Neural cell (in vitro differentiated cells): Measurements from ENCODE around the gene TGM1. TPM values are rescaled to one million over a fixed set of nuclear protein-coding genes. Genes with fewer than 3 reads are reported as not detected.

ENCODE experiments used
- H2AFZ ChIP-seq: fragments of 200-600, 300-800 bp; sonication (generic), shearing (Covaris generic); 2 replicates; pipeline ENCODE4 v1.6.0; 2014; ENCODE audit warnings: low read depth, mild to moderate bottlenecking, antibody characterized with exemption, low read length, moderate library complexity
- H3F3A ChIP-seq: fragments of 200-600 bp; shearing (Covaris generic); 2 replicates; pipeline ENCODE4 v1.6.1; 2016; ENCODE audit warnings: mild to moderate bottlenecking, moderate library complexity, mixed read lengths, antibody characterized with exemption, low read length; ENCODE audit not compliant: insufficient read depth, poor library complexity, severe bottlenecking
- H3K27ac ChIP-seq: fragments of 200-600, 300-800 bp; sonication (generic), shearing (Covaris generic); 2 replicates; pipeline ENCODE4 v1.5.1; 2014; ENCODE audit warnings: mild to moderate bottlenecking, low read length, moderate library complexity
- H3K27me3 ChIP-seq: fragments of 300-800, 200-600 bp; sonication (generic), shearing (Covaris generic); 2 replicates; pipeline ENCODE4 v1.6.0; 2014; ENCODE audit warnings: mild to moderate bottlenecking, low read depth, low read length, moderate library complexity; ENCODE audit not compliant: insufficient read depth
- H3K36me3 ChIP-seq: fragments of 300-800, 200-600 bp; sonication (generic), shearing (Covaris generic); 2 replicates; pipeline ENCODE4 v1.5.1; 2014; ENCODE audit warnings: mild to moderate bottlenecking, antibody characterized with exemption, low read length, moderate library complexity; ENCODE audit not compliant: insufficient read depth
- H3K4me2 ChIP-seq: fragments of 300-800, 200-600 bp; sonication (generic), shearing (Covaris generic); 2 replicates; pipeline ENCODE4 v1.6.0; 2014; ENCODE audit warnings: mild to moderate bottlenecking, low read length
- H3K4me3 ChIP-seq: fragments of 300-800, 200-600 bp; sonication (generic), shearing (Covaris generic); 2 replicates; pipeline ENCODE4 v1.5.1; 2014; ENCODE audit warnings: mild to moderate bottlenecking, low read length, moderate library complexity
- H3K79me2 ChIP-seq: fragments of 200-600 bp; shearing (Covaris generic); replicated peaks from 2 replicates; pipeline ENCODE4 v1.6.0; 2014; ENCODE audit warnings: mild to moderate bottlenecking, low read length, moderate library complexity; ENCODE audit not compliant: insufficient read depth
- H3K9ac ChIP-seq: fragments of 300-800, 200-600 bp; sonication (generic), shearing (Covaris generic); 2 replicates; pipeline ENCODE4 v1.6.1; 2016; ENCODE audit warnings: mild to moderate bottlenecking, low read length, mixed read lengths
- H3K9me2 ChIP-seq: fragments of 200-600 bp; shearing (Covaris generic); 2 replicates; pipeline ENCODE4 v1.6.1; 2016; ENCODE audit warnings: mild to moderate bottlenecking, low read length, mixed read lengths; ENCODE audit not compliant: insufficient read depth
- H3K9me3 ChIP-seq: fragments of 200-600, 300-800 bp; sonication (generic), shearing (Covaris generic); 2 replicates; pipeline ENCODE4 v1.6.1; 2016; ENCODE audit warnings: mild to moderate bottlenecking, mixed run types, low read length, moderate library complexity, mixed read lengths
- H4K20me1 ChIP-seq: fragments of 200-600 bp; shearing (Covaris generic); 2 replicates; pipeline ENCODE4 v1.6.1; 2016; ENCODE audit warnings: mild to moderate bottlenecking, mixed run types; ENCODE audit not compliant: insufficient read depth
- EP300 ChIP-seq: fragments of 450-650 bp; conservative IDR thresholded peaks from 2 replicates; pipeline ENCODE4 v1.6.1; 2014; ENCODE audit warnings: antibody characterized with exemption, mild to moderate bottlenecking, moderate library complexity; ENCODE audit not compliant: poor library complexity, severe bottlenecking
- MXI1 ChIP-seq: fragments of 450-650 bp; conservative IDR thresholded peaks from 2 replicates; pipeline ENCODE4 v1.6.1; 2014; ENCODE audit warnings: antibody characterized with exemption, mild to moderate bottlenecking; ENCODE audit not compliant: poor library complexity, severe bottlenecking
- POLR2AphosphoS5 ChIP-seq: IDR thresholded peaks from 2 replicates; pipeline ENCODE4 v1.6.1; 2012
- RAD21 ChIP-seq: fragments of 450-650 bp; conservative IDR thresholded peaks from 2 replicates; pipeline ENCODE4 v1.6.1; 2014; ENCODE audit warnings: antibody characterized with exemption, mild to moderate bottlenecking, moderate library complexity
- TAF1 ChIP-seq: IDR thresholded peaks from 2 replicates; pipeline ENCODE4 v1.6.1; 2012; ENCODE audit warnings: low read depth
- polyA plus RNA-seq: library from polyadenylated mRNA; depleted of rRNA; stranded (reverse); fragments of >200 nt; gene quantifications from 2 replicates; pipeline ENCODE4 v1.2.3, GENCODE V29; 2014
- TF ChIP-seq, protein P1 (sequence below): IDR thresholded peaks from 2 replicates; pipeline ENCODE4 v1.6.1; 2012; ENCODE audit warnings: borderline replicate concordance
- TF ChIP-seq, protein P2 (sequence below): fragments of 450-650 bp; IDR thresholded peaks from 2 replicates; pipeline ENCODE4 v1.5.1; 2014; ENCODE audit warnings: antibody characterized with exemption, mild to moderate bottlenecking, moderate library complexity; ENCODE audit not compliant: poor library complexity, severe bottlenecking

The TGM1 gene
- polyA plus RNA-seq, 1 donor from 2014 or later, result 3.6 TPM

DNA sequence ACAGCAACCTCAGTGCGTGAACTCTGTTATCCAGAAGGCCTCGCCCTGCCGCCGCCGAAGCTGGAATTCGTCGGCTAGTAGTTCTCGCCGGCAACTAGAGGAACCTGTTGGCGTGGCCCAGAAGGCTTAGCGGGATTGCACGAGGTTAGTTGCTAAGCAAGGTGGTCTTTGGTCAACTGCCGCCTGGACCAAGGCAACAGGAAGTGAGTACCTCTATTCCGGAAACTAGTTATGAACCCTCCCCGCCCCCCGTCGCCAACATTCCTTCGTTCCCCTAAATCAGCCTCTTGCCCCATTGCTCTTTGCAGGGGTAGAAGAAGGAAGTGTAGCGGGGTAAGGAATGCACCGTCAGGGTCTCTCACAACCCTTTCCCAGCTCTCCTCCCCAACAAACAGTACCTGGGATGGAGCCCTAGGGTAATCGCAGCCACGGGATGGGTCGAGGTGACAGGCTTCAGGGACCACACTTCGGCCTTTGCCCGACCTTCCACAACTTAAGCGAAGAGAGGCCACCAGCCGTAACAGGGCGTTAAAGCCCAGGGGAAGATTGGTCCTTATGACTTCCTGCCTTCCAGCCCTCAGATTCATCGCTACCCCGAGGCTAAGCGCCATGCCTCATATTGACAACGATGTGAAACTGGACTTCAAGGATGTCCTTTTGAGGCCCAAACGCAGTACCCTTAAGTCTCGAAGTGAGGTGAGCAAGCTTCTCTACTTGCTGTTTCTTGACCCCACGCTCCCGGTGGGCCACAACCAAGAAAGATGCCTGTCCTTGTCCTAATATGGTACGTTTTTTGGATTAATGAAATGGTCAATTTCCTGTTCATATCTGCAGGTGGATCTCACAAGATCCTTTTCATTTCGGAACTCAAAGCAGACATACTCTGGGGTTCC, 30.1 kb downstream of the TGM1 start, which contains the start of gene GMPR2:
TSS of gene GMPR2 (plus strand) at position 285 of the 893 bp plus-strand sequence. CDS start at position 610, 325 bp downstream.
- H3K4me2 ChIP-seq, result peak within 1 kb of the TSS; percentile 96
- H3K36me3 ChIP-seq, result no peaks in the 10 kb centered on the region
- no peaks in the 10 kb centered on the region for H4K20me1 ChIP-seq
- peak within 1 kb of the TSS; percentile 85 for H3K27ac ChIP-seq
- peak within 1 kb of the TSS; percentile 52 for H2AFZ ChIP-seq
- H3F3A ChIP-seq, result no peaks in the 10 kb centered on the region
- no peaks in the 10 kb centered on the region for H3K27me3 ChIP-seq
- peak; percentile 30 for TF ChIP-seq MXI1
- TF ChIP-seq EP300, result no peak
- peaks cover 31% of the 10 kb centered on the region for H3K79me2 ChIP-seq
- H3K9me2 ChIP-seq, result no peaks in the 10 kb centered on the region
- no peaks in the 10 kb centered on the region for H3K9me3 ChIP-seq
- H3K4me3 ChIP-seq, result peak within 1 kb of the TSS; percentile 78
- peak within 1 kb of the TSS; percentile 84 for H3K9ac ChIP-seq

DNA sequence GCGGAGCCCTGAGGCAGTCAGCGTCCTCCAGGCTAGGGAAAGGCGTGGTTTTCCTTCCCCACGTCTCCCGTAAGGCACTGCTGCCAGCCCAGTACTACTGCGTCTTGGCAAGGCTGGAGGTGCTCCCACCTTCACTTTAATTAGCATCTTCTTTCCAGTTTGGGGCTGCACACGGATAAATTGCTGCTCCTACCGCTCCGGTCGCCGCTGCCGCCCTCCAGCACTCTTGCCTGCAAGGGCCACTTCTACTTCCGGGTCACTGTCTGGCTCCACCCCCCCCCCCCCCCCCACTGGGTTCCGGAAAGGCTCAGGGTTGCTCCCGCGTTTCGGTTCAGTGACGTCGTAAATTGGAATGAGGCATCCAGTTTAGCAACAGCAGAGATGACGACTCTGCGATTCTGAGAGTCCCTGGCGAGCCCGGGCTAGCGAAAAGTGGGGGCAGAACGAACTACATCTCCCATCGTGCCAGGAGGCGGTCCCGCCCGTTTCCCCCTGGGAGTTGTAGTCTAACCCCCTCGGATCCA, 30.8 kb downstream of the TGM1 start, which contains the start of gene NEDD8:
TSS of gene NEDD8 (minus strand) at position 247 of the 524 bp plus-strand sequence. CDS start at position 147, 100 bp downstream.
- Histone ChIP-seq H3K27ac (peak within 1 kb of the TSS; percentile 85), H3K4me3 (peak within 1 kb of the TSS; percentile 78), H2AFZ (peak within 1 kb of the TSS; percentile 52), H3K9me2 (no peaks in the 10 kb centered on the region), H3K9me3 (no peaks in the 10 kb centered on the region), H3F3A (no peaks in the 10 kb centered on the region), H3K4me2 (peak within 1 kb of the TSS; percentile 96), H4K20me1 (no peaks in the 10 kb centered on the region), H3K27me3 (no peaks in the 10 kb centered on the region), H3K9ac (peak within 1 kb of the TSS; percentile 84), H3K79me2 (peaks cover 32% of the 10 kb centered on the region), H3K36me3 (no peaks in the 10 kb centered on the region)
- TF ChIP-seq EP300, result peak; percentile 43
- no peak for TF ChIP-seq RAD21
- peak; percentile 86 for TF ChIP-seq POLR2AphosphoS5
- no peak for TF ChIP-seq TAF1
- TF ChIP-seq, protein P1, sequence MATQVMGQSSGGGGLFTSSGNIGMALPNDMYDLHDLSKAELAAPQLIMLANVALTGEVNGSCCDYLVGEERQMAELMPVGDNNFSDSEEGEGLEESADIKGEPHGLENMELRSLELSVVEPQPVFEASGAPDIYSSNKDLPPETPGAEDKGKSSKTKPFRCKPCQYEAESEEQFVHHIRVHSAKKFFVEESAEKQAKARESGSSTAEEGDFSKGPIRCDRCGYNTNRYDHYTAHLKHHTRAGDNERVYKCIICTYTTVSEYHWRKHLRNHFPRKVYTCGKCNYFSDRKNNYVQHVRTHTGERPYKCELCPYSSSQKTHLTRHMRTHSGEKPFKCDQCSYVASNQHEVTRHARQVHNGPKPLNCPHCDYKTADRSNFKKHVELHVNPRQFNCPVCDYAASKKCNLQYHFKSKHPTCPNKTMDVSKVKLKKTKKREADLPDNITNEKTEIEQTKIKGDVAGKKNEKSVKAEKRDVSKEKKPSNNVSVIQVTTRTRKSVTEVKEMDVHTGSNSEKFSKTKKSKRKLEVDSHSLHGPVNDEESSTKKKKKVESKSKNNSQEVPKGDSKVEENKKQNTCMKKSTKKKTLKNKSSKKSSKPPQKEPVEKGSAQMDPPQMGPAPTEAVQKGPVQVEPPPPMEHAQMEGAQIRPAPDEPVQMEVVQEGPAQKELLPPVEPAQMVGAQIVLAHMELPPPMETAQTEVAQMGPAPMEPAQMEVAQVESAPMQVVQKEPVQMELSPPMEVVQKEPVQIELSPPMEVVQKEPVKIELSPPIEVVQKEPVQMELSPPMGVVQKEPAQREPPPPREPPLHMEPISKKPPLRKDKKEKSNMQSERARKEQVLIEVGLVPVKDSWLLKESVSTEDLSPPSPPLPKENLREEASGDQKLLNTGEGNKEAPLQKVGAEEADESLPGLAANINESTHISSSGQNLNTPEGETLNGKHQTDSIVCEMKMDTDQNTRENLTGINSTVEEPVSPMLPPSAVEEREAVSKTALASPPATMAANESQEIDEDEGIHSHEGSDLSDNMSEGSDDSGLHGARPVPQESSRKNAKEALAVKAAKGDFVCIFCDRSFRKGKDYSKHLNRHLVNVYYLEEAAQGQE, result no peak
- TF ChIP-seq MXI1, result peak; percentile 92
- TF ChIP-seq, protein P2, sequence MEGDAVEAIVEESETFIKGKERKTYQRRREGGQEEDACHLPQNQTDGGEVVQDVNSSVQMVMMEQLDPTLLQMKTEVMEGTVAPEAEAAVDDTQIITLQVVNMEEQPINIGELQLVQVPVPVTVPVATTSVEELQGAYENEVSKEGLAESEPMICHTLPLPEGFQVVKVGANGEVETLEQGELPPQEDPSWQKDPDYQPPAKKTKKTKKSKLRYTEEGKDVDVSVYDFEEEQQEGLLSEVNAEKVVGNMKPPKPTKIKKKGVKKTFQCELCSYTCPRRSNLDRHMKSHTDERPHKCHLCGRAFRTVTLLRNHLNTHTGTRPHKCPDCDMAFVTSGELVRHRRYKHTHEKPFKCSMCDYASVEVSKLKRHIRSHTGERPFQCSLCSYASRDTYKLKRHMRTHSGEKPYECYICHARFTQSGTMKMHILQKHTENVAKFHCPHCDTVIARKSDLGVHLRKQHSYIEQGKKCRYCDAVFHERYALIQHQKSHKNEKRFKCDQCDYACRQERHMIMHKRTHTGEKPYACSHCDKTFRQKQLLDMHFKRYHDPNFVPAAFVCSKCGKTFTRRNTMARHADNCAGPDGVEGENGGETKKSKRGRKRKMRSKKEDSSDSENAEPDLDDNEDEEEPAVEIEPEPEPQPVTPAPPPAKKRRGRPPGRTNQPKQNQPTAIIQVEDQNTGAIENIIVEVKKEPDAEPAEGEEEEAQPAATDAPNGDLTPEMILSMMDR, result no peak
